Measurements from ENCODE around the gene RNF183.

- no peak for TF ChIP-seq POLR2A (IDR thresholded peaks at IDR 0.05)
- TF ChIP-seq CTCF (IDR thresholded peaks at IDR 0.05): no peak
Observed at GRCh38 chr9:113331780-113332179, 28.6 kb upstream of the RNF183 start.

All from body of pancreas (tissue), 4 donors.